Activated CD8-positive, alpha-beta memory T cell treated with anti-CD3 and anti-CD28 coated beads, Interleukin-2, amount 50 U/mL, for 24 hours (primary cell): Measurements from ENCODE around the gene C2orf15.
A peak's percentile ranks its signal among the peaks of the same experiment; 100 is the strongest.
"Not testable (repeated sequence)": the region's sequence is repeated elsewhere in the genome, so short reads cannot be mapped to it uniquely, and the experiment has no call there.

Experiments
- DNase-seq: peaks from one replicate; pipeline ENCODE4 v3.0.0-alpha.2; 2020; ENCODE audit errors: extremely low read depth

The C2orf15 gene

GRCh38 chr2:99166218-99166617 lies 24.7 kb downstream of the C2orf15 start:
- no peak for DNase-seq

DNA sequence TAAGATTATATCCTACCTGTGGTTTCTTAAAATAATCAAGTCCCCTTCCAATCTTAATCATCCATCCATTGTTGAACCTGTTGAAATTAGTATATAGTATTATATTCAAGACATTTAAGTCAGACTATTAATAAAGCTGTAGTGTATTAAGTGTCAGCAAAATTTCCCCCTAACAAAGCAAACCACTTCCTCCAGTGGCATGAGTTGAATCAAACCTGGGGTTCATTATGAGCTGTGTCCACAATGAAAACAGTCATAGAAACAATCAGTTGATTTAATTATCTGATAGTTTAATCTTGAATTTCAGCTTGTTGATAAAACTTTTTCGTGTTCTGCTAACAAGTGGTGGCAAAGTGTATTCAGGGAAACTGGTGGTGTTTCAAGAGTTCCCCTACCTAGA lies 28.0 kb downstream of the C2orf15 start:
- no peak for DNase-seq

- no peak for DNase-seq
Measured at GRCh38 chr2:99171377-99172140, 30.1 kb downstream of the C2orf15 start.

GRCh38 chr2:99180755-99181623 lies 39.5 kb downstream of the C2orf15 start, which contains the start of the genes MITD1 and MRPL30:
Gene MITD1 (minus strand): TSS chr2:99181058. CDS start chr2:99180981, 77 bp downstream.
Gene MRPL30 (plus strand): TSS chr2:99181184. CDS start chr2:99186204, 5,020 bp downstream.
- DNase-seq: peak; percentile 76

- DNase-seq: no peak
Measured at GRCh38 chr2:99181624-99182000, 40.1 kb downstream of the C2orf15 start.

DNA sequence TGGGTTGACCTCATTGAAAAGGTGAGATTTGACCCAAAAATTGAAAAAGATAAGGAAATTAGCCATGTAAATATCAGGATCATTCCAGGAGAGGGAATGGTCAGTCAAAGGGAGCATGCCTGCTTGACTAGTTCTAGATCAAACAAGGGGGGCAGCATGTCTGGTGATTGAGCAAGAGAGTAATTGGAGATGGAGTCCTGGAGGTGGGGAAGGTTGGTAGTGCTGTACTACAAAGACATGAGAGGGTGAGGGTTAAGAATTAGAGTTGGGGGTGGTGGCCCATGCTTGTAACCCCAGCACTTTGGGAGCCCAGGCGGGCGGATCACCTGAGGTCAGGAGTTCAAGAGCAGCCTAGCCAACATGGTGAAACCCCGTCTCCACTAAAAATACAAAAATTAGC lies 41.5 kb downstream of the C2orf15 start:
- no peak for DNase-seq

DNA sequence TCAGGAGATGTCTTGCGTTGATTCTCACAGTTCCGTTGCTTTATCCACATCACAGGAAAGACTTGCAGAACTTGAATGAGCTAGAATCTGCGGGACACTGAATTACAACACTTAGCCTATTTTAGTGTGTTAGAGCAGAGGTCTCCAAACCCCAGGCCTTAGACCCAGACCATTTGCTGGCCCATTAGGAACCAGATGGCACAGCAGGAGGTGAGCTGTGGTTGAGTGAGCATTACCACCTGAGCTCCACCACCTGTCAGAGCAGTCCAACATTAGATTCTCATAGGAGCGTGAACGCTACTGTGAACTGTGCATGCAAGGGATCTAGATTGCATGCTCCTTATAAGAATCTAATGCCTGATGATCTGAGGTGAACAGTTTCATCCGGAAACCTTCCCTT lies 43.3 kb downstream of the C2orf15 start:
- no peak for DNase-seq

GRCh38 chr2:99187011-99187410 lies 45.5 kb downstream of the C2orf15 start:
- no peak for DNase-seq

- DNase-seq: no peak
Measured at GRCh38 chr2:99188357-99188756, 46.9 kb downstream of the C2orf15 start.

- DNase-seq: no peak
Measured at GRCh38 chr2:99190548-99190947, 49.0 kb downstream of the C2orf15 start.

DNA sequence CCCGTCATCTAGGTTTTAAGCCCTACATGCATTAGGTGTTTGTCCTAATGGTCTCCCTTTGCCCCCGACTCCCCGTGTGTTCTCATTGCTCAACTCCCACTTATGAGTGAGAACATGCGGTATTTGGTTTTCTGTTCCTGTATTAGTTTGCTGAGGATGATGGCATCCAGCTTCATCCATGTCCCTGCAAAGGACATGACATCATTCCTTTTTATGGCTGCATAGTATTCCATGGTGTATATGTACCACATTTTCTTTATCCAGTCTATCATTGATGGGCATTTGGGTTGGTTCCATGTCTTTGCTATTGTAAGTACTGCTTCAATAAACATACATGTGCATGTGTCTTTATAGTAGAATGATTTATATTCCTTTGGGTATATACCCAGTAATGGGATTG lies 50.9 kb downstream of the C2orf15 start:
- not testable (repeated sequence) for DNase-seq

- DNase-seq: no peak
Measured at GRCh38 chr2:99198103-99198841, 56.8 kb downstream of the C2orf15 start.

GRCh38 chr2:99200076-99200800 lies 58.7 kb downstream of the C2orf15 start:
- DNase-seq: no peak
